C4-2B (cell line): ENCODE results near the gene ATP8B2.
"Not testable (repeated sequence)": the region's sequence is repeated elsewhere in the genome, so short reads cannot be mapped to it uniquely, and the experiment has no call there.

ENCODE experiments used
- H3K27ac ChIP-seq: fragments of 450-650 bp; 2 replicates; pipeline ENCODE4 v1.5.1; 2017
- ZFX ChIP-seq: fragments of 450-650 bp; IDR thresholded peaks from 2 replicates; pipeline ENCODE4 v1.6.1; 2017
- TF ChIP-seq, protein P1 (sequence below): fragments of 450-650 bp; conservative IDR thresholded peaks from 2 replicates; pipeline ENCODE4 v1.5.1; 2017; ENCODE audit warnings: mild to moderate bottlenecking

The ATP8B2 gene

DNA sequence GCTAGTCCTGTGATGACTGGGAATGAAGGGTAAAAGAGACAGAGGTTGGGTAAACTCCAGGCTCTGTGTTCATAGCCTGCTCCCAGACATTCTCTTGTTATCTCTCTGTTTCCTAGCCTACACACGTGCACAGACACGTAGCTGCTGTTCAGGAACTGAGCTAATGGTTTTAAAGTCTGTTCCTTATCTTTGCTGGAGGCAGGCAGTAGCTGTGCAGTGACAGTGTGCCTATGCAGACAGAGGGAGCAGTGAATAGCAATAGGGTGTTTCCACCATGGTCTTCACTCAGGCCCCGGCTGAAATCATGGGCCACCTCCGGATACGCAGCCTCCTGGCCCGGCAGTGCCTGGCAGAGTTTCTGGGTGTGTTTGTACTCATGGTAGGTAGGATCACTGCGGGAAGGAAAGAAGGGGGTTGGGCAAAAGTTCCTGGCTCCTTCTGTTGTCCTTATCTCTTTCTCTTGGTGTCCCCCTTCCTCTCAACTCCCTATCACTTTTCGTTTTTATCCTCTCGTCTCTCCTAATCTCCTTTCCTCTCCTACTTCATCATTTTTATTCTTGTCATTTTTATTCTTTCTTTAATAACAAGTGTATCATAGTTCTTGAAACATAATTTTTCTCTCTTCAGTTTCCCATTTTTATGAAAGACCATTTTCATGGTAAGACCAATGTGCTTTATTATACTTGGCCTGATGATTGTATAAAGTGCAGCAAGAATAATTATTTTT is 4.3 kb upstream of the ATP8B2 start, which contains the start of gene AQP10:
AQP10 (plus strand) TSS at position 212 of the 727 bp plus-strand sequence; CDS start at position 275, 63 bp downstream.
- TF ChIP-seq, protein P1, sequence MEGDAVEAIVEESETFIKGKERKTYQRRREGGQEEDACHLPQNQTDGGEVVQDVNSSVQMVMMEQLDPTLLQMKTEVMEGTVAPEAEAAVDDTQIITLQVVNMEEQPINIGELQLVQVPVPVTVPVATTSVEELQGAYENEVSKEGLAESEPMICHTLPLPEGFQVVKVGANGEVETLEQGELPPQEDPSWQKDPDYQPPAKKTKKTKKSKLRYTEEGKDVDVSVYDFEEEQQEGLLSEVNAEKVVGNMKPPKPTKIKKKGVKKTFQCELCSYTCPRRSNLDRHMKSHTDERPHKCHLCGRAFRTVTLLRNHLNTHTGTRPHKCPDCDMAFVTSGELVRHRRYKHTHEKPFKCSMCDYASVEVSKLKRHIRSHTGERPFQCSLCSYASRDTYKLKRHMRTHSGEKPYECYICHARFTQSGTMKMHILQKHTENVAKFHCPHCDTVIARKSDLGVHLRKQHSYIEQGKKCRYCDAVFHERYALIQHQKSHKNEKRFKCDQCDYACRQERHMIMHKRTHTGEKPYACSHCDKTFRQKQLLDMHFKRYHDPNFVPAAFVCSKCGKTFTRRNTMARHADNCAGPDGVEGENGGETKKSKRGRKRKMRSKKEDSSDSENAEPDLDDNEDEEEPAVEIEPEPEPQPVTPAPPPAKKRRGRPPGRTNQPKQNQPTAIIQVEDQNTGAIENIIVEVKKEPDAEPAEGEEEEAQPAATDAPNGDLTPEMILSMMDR: no peak
- TF ChIP-seq ZFX: no peak
- no peak within 1 kb of the TSS for H3K27ac ChIP-seq

DNA sequence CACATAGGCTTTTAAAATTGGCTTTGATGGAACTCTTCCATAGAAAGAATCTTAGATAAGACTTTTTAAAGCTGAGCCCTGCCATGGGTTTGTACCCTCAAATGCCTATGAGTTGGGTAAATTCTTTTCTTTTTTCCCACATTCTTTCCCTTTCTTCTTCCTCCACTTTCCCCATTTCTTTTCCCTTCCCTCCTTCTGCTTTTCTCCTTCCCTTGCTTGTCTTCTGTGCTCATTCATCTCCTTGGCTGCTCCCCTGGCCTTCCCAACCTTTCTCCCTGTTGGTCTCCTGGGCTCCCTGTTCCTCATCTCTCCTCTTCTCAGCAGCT is 3.8 kb upstream of the ATP8B2 start:
- not testable (repeated sequence) for H3K27ac ChIP-seq

DNA sequence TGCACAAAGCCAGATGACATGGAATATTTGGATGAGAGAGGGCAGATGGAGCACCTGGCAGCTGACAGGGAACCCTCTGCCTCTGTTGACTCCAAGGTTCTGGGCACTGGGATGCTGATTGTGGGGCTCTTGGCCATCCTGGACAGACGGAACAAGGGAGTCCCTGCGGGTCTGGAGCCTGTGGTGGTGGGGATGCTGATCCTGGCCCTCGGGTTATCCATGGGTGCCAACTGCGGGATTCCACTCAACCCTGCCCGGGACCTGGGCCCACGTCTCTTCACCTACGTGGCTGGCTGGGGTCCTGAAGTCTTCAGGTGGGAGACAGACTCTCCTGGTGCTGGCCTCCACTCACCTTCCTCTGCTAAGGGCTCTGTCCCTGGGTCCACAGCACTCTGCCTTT is 1.8 kb upstream of the ATP8B2 start:
- TF ChIP-seq, protein P1: no peak
- TF ChIP-seq ZFX: no peak
- H3K27ac ChIP-seq: no peak overlapping the region

DNA sequence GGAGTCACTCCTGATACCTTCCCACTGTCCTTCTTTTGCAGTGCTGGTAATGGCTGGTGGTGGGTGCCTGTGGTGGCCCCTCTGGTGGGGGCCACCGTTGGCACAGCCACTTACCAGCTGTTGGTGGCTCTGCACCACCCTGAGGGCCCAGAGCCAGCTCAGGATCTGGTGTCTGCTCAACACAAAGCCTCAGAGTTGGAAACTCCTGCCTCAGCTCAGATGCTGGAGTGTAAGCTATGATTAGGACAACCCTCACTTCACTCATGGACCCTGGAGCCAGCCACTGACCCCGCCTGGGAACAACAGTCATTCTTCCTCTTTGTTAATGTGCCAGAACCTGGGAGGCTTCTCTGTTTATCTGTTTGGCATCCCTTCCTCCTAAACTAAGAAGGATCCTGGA is 1.1 kb upstream of the ATP8B2 start:
- no peak for TF ChIP-seq ZFX
- TF ChIP-seq, protein P1: 0 out of 2 replicates have a peak, but pooled peaks have one; percentile 16
- H3K27ac ChIP-seq: no peak overlapping the region

DNA sequence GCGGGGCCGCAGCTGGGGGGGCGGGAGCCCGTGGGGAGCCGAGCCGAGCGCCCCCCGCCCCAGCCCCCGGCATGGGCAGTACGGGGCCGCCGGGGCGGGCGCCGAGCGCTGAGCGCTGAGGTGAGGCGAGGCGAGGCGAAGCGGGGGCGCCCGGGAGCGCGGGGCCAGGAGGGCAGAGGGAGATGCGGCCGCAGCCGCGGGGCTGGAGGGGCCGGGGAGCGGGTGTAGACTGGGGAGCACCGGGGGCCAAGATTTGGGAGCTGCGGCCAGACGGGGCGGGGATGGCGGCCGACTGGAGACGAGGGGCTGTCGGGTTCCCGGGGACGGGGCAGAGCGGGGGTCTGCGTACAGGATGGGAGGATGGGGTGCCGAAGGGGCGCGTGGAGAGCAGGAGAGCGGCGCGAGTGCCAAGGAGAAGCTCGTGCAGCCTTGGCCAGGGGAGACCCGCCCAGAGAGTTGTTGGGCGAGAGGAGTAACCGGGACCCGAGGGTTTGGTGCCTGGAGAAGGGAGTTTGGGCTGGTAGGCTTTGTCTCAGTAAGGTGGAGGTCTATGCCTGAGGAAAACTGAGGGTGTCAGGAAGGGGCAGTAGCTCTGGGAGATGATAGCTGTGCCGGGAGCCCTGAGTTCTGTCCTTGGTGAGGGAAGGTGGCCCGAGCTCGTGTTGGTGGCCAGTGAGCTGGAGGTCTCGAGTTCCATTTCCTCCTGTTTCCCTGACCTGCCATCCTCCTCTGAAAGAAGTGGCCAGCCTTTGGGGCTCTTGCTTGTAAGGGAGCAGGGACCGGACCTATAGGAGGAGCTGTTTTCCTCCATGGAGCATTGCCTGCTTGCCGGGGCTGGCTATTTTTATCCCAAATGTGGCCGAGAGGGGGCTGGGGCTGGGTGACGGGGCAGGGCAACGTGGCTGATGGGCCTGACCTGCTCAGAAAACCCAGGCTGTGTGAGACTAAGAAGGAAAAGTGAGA is 539 bp downstream of the ATP8B2 start:
- peak overlapping the region; percentile 70 for H3K27ac ChIP-seq

DNA sequence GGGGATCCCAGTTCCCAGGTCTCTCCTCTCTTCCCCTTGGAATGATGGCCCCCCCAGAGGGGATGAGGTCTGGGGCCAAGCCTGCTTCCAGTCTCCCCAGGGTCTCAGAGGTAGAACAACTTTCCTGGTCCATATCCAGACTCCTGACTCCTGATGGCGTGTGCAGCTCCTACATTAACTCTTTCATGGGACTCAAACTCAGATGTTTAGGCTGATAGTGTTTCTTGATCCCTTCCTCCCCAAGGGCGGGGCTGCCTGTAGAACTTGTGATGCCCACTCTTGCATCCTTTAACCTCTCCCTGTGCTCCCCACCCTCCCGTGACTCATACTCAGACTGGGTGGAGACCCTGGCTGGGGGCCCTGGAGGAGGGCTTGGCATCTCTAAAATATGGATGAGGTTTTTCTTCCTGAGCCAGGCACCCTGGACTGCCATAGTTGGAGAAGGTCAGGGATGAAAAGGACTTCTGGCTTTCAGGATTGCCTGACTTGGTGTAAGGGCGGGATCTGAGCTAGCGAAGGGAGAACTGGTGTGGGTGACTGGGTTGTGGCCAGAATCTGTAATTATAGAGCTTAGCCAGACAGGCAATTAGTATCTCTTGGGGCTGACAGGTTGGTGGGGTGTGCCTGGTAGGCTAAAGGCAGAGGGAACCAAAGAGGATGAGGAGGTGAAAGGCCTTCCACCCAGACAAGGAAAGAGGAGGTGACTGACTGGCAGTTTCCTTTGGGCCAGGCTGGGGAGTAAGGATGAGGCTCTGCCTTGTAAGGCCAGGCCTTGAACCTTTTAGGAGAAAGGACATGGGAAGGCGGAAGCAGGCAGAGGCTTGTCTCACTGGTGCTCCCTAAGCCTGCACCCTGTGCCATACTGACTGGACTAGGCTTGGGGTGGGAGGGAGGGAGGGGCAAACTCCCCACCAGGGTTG is 1.5 kb downstream of the ATP8B2 start:
- no peak for TF ChIP-seq ZFX
- TF ChIP-seq, protein P1: peak; percentile 29; the same call in 1 of the 2 replicates
- peak overlapping the region; percentile 70 for H3K27ac ChIP-seq

More for the DNA sequence above, 539 bp downstream of the ATP8B2 start:
- TF ChIP-seq ZFX: no peak
- TF ChIP-seq, protein P1: peak; percentile 53
